CD4-positive, alpha-beta T cell (primary cell): Measurements from ENCODE around the gene ERN1. TPM values are rescaled to one million over a fixed set of nuclear protein-coding genes. Genes with fewer than 3 reads are reported as not detected.

Experiments
- ATAC-seq: fragments of 200-7000 bp; cut with Tn5 transposase; one replicate; pipeline ENCODE4 v1.10.0; 2022; ENCODE audit warnings: mild to moderate bottlenecking; ENCODE audit not compliant: poor library complexity
- CTCF ChIA-PET: fragments of 350-600 bp; sonication (Branson Sonifier 250); formaldehyde crosslinking; loops from one replicate; lab custom pipeline; 2021; ENCODE audit warnings: antibody characterized with exemption, inconsistent platforms; lab: Charles Lee
- POLR2A ChIA-PET: fragments of 350-600 bp; sonication (Branson Sonifier 250); formaldehyde crosslinking; loops from one replicate; lab custom pipeline; 2021; ENCODE audit warnings: antibody characterized with exemption, inconsistent platforms; lab: Charles Lee
- DNase-seq, 14 experiments: peaks; one replicate each; pipeline ENCODE4 v3.0.0-alpha.2; 2013 to 2020; ENCODE audit warnings: mixed read lengths in 2 of 14
- H3K27ac ChIP-seq, 2 donors: one replicate each; pipeline versions ENCODE4 v1.5.1 to v1.7.0; 2013; ENCODE audit warnings: low read length in 2 of 2, low read depth in 1 of 2, mild to moderate bottlenecking in 1 of 2
- H3K27me3 ChIP-seq, 2 experiments: 1 replicate in 1 of 2; 2 replicates in 1 of 2; pipeline versions ENCODE4 v1.6.1 to v1.7.0; 2013; ENCODE audit warnings: low read length in 2 of 2, control low read depth in 1 of 2, mild to moderate bottlenecking in 1 of 2, moderate library complexity in 1 of 2; ENCODE audit not compliant: insufficient read depth in 2 of 2, control insufficient read depth in 1 of 2
- H3K36me3 ChIP-seq: one replicate; pipeline ENCODE4 v1.6.1; 2013; ENCODE audit warnings: low read length, control low read depth; ENCODE audit not compliant: insufficient read depth
- H3K4me1 ChIP-seq: one replicate; pipeline ENCODE4 v1.6.1; 2013; ENCODE audit warnings: low read length, control low read depth; ENCODE audit not compliant: insufficient read depth
- H3K4me3 ChIP-seq: one replicate; pipeline ENCODE4 v1.5.1; 2013; ENCODE audit warnings: mild to moderate bottlenecking, low read length, moderate library complexity
- H3K9me3 ChIP-seq, 2 experiments: 1 replicate in 1 of 2; 2 replicates in 1 of 2; pipeline versions ENCODE4 v1.6.1 to v1.7.0; 2013; ENCODE audit warnings: low read length in 2 of 2, mild to moderate bottlenecking in 2 of 2, control low read depth in 1 of 2, moderate library complexity in 1 of 2; ENCODE audit not compliant: control insufficient read depth in 1 of 2, insufficient read depth in 1 of 2
- H3K27ac Mint-ChIP-seq: one replicate; pipeline ENCODE4 v1.8.0; 2020; ENCODE audit warnings: mixed read lengths
- H3K27me3 Mint-ChIP-seq: one replicate; pipeline ENCODE4 v1.8.0; 2021; ENCODE audit warnings: mixed read lengths
- H3K36me3 Mint-ChIP-seq: one replicate; pipeline ENCODE4 v1.8.0; 2021; ENCODE audit warnings: low read depth, mixed read lengths
- H3K4me1 Mint-ChIP-seq: one replicate; pipeline ENCODE4 v1.8.0; 2021; ENCODE audit warnings: low read depth, mixed read lengths
- H3K4me3 Mint-ChIP-seq: one replicate; pipeline ENCODE4 v1.8.0; 2020; ENCODE audit warnings: mild to moderate bottlenecking, mixed read lengths
- H3K9me3 Mint-ChIP-seq: one replicate; pipeline ENCODE4 v1.8.0; 2020; ENCODE audit warnings: mixed read lengths
- CTCF ChIP-seq: fragments of 200-600 bp; IDR thresholded peaks from one replicate; pipeline ENCODE4 v1.8.0; 2022; ENCODE audit warnings: antibody characterized with exemption, mild to moderate bottlenecking
- intact Hi-C, 2 experiments: fragments of 100-400 bp; cut with DNase I in 1 of 2; cut with micrococcal nuclease in 1 of 2; formaldehyde crosslinking; loops; one replicate each; pipeline versions ENCODE4 v1.15.1 to v1.9.0; 2023 to 2025; cut with DNase I, micrococcal nuclease
- total RNA-seq, 174 experiments: library from RNA in 2 of 174; stranded (reverse) in 2 of 174; gene quantifications; one replicate each; pipeline ENCODE4 v1.2.3 and lab custom pipeline; 2021 to 2026

The ERN1 gene
- total RNA-seq, 2 experiments from 2014 or later: 62.7 to 67.8 TPM

DNA sequence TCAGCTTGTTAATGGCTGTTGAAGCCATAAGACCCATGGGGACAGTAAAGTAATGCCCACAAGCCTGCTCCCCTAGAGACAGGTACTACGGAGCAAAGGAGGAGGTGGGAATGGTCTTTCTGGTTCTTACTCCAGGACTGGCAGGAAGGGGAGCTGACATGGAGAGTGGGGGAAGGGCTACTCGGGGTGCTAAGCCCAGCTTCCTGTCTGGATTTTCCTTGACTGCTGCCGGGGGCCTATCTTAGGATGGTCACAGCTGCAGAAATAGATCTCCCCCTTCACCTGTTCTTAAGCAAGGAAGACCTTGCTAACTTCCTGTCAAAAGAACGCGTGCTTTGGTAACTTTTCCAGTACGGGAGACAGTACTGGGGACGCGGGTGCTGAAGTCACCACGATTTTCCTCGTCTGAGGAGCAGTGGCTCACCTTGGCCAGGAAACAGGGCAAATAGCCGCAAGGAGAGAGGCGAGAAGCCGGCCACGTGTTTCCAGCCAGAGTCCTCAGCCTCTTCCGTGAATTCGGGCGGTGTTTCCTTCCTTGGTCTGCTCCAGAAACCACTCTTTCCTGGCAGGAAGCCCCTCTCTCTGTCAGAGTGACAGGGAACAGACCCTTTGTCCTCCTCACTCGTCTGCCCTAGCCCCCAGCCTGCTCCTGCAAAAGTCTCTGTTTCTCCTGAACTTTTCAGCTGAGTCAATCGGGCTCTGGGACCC is 132.4 kb downstream of the ERN1 start:
- ATAC-seq (no peak), DNase-seq (peak in 1 of 14 experiments; percentile 14)
- Histone ChIP-seq H3K9me3 (no peaks in the 10 kb centered on the region), H3K4me1 (peaks cover 49% of the 10 kb centered on the region), H3K36me3 (peaks cover 9% of the 10 kb centered on the region), H3K27ac (no peak overlapping the region), H3K27me3 (no peaks in the 10 kb centered on the region), H3K4me3 (peak overlapping the region; percentile 80)
- ChIA-PET CTCF (interaction anchor here (1.4 to 11.2 kb wide), 4 partner anchors 16 to 136 kb away, joined by 3 to 111 read pairs (median 6); no protein-coding TSS in a partner anchor), POLR2A (interaction anchor here (0.6 to 10.0 kb wide), 7 partner anchors 11 to 148 kb away, joined by 3 to 156 read pairs (median 6); partner anchors contain the start of gene ICAM2)
- Mint-ChIP-seq H3K4me3 (peak overlapping the region; percentile 91), H3K36me3 (peaks cover 15% of the 10 kb centered on the region), H3K27me3 (no peaks in the 10 kb centered on the region), H3K4me1 (peaks cover 62% of the 10 kb centered on the region), H3K9me3 (no peaks in the 10 kb centered on the region), H3K27ac (peak overlapping the region; percentile 17)
- intact Hi-C loops: loop anchor here (1.0 to 2.0 kb wide), 3 partner anchors 19 to 28 kb away; no protein-coding TSS in a partner anchor
- TF ChIP-seq CTCF: no peak

DNA sequence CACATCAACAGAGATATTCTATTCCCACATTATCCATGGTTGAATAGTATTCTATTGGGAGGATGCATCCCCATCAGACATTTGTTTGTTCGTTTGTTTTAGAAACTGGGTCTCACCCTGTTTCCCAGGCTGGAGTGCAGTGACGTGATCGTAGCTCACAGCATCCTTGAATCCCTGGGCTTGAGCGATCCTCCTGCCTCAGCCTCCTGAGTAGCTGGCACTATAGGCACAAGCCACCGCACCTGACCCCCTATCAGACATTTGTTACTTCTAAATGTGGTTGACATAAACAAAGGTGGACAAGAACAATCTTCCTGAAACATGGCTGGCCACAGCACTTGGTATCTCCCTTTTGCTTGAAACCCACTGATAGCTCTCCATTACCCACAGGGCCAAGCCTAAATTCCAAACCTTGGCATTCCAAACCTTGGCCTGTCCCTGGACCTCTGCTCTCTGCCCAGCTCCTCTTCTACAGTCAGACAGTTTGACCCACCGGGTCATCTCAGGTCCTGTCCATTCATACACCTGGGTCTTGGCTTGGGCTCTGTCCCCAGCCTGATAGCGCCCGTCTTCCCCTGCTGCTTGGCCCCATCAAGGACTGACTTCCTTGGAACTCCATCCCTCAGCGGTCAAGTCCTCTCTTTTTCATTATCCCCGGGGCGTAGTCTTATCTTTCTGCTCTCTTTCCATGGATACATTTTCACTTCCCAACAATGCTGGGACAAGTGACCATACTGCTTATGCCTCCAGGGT is 133.3 kb downstream of the ERN1 start:
- ChIA-PET CTCF (interaction anchor here (1.0 to 11.2 kb wide), 5 partner anchors 20 to 137 kb away, joined by 5 to 111 read pairs (median 5); partner anchors contain the start of gene ICAM2), POLR2A (interaction anchor here (0.6 to 10.0 kb wide), 4 partner anchors 23 to 286 kb away, joined by 3 to 156 read pairs (median 4); partner anchors contain the start of gene ICAM2)
- DNase-seq: peak in 1 of 14 experiments; percentile 22
- Mint-ChIP-seq H3K27ac (peak overlapping the region; percentile 17), H3K36me3 (peaks cover 8% of the 10 kb centered on the region), H3K27me3 (no peaks in the 10 kb centered on the region), H3K9me3 (no peaks in the 10 kb centered on the region), H3K4me3 (peak overlapping the region; percentile 67), H3K4me1 (peaks cover 71% of the 10 kb centered on the region)
- no peak for ATAC-seq
- peaks cover under 1% of the 10 kb centered on the region for H3K36me3 ChIP-seq
- H3K27me3 ChIP-seq: no peaks in the 10 kb centered on the region
- TF ChIP-seq CTCF: no peak
- H3K4me3 ChIP-seq: no peak overlapping the region
- intact Hi-C loops: no loop called here
- peaks cover 58% of the 10 kb centered on the region for H3K4me1 ChIP-seq
- no peak overlapping the region for H3K27ac ChIP-seq
- H3K9me3 ChIP-seq: no peaks in the 10 kb centered on the region

- ChIA-PET POLR2A (interaction anchor here (1.5 to 10.0 kb wide), 2 partner anchors 24 to 30 kb away, joined by 3 to 156 read pairs; partner anchors contain the start of gene ICAM2), CTCF (interaction anchor here (1.9 to 11.2 kb wide), 4 partner anchors 22 to 76 kb away, joined by 5 to 111 read pairs (median 14); no protein-coding TSS in a partner anchor)
- no peak for TF ChIP-seq CTCF
- Histone ChIP-seq H3K27me3 (no peaks in the 10 kb centered on the region), H3K4me3 (no peak overlapping the region), H3K27ac (no peak overlapping the region), H3K4me1 (peaks cover 63% of the 10 kb centered on the region), H3K9me3 (no peaks in the 10 kb centered on the region), H3K36me3 (no peaks in the 10 kb centered on the region)
- intact Hi-C loops: no loop called here
- no peaks in the 10 kb centered on the region for H3K27me3 Mint-ChIP-seq
- H3K4me3 Mint-ChIP-seq: no peak overlapping the region
- H3K36me3 Mint-ChIP-seq: peaks cover 8% of the 10 kb centered on the region
- H3K27ac Mint-ChIP-seq: peak overlapping the region; percentile 4
- ATAC-seq (no peak), DNase-seq (peak in 1 of 14 experiments; percentile 30)
- no peaks in the 10 kb centered on the region for H3K9me3 Mint-ChIP-seq
- H3K4me1 Mint-ChIP-seq: peaks cover 78% of the 10 kb centered on the region
Measured at GRCh38 chr17:63995626-63996025, 134.3 kb downstream of the ERN1 start.
